GM12875 (cell line): ENCODE data around the gene CAPS.

ENCODE experiments used
- H3K4me3 ChIP-seq: one replicate; pipeline ENCODE4 v1.5.1; 2011; ENCODE audit warnings: low read depth, low read length, control low read depth
- TF ChIP-seq, protein P1 (sequence below): IDR thresholded peaks from 2 replicates; pipeline ENCODE4 v1.5.1; 2011; ENCODE audit warnings: low read depth, mild to moderate bottlenecking, control low read depth, inconsistent platforms, low read length, moderate library complexity, borderline replicate concordance; ENCODE audit not compliant: insufficient read depth

CAPS gene

DNA sequence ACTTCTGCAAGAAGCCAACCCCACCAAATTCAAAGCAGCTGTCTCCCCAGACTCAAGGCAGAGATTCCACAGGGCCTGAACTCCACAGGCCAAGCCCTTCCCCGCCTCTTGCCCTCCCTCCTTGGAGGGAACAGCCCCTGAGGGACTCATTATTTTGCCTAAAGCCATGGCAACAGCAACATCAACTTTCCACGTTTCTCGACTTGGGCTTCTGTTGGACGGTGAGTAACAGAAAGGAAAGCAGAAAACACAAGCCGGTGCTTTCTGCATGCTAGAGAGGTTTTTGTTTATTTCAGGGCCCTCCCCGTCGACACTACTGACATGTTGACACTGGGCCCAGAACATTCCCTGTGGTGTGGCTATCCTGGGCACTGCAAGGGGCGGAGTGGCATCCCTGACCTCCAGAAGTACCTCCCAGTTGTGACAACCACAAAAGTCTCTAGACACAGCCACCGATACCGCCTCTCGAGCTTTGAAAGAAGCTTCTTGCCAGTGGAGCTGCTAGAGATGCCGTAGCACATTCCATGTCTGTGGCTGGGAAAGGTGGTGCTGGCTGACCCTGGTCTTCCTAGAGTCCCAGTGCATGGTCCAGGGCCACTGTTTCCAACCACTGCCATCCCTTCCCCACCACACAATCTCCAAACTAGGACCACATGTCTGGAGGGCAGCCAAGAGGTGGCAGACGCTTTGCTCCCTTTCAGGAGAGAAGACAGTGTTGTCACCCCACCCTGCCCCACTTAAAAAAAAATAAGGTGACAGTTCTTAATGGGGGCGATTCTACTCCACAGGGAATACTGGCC, 12.8 kb downstream of the CAPS start:
- no peak overlapping the region for H3K4me3 ChIP-seq
- TF ChIP-seq, protein P1, sequence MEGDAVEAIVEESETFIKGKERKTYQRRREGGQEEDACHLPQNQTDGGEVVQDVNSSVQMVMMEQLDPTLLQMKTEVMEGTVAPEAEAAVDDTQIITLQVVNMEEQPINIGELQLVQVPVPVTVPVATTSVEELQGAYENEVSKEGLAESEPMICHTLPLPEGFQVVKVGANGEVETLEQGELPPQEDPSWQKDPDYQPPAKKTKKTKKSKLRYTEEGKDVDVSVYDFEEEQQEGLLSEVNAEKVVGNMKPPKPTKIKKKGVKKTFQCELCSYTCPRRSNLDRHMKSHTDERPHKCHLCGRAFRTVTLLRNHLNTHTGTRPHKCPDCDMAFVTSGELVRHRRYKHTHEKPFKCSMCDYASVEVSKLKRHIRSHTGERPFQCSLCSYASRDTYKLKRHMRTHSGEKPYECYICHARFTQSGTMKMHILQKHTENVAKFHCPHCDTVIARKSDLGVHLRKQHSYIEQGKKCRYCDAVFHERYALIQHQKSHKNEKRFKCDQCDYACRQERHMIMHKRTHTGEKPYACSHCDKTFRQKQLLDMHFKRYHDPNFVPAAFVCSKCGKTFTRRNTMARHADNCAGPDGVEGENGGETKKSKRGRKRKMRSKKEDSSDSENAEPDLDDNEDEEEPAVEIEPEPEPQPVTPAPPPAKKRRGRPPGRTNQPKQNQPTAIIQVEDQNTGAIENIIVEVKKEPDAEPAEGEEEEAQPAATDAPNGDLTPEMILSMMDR = no peak

- H3K4me3 ChIP-seq = no peak overlapping the region
- TF ChIP-seq, protein P1 = no peak
Observed at GRCh38 chr19:5927441-5927821, 13.4 kb downstream of the CAPS start.

- TF ChIP-seq, protein P1 = no peak
- H3K4me3 ChIP-seq = no peak overlapping the region
Observed at GRCh38 chr19:5929179-5929578, 15.1 kb downstream of the CAPS start.

GRCh38 chr19:5929625-5930024, 15.6 kb downstream of the CAPS start:
- TF ChIP-seq, protein P1 = no peak
- no peak overlapping the region for H3K4me3 ChIP-seq

GRCh38 chr19:5931251-5931650, 17.2 kb downstream of the CAPS start:
- H3K4me3 ChIP-seq = no peak overlapping the region
- TF ChIP-seq, protein P1 = no peak

DNA sequence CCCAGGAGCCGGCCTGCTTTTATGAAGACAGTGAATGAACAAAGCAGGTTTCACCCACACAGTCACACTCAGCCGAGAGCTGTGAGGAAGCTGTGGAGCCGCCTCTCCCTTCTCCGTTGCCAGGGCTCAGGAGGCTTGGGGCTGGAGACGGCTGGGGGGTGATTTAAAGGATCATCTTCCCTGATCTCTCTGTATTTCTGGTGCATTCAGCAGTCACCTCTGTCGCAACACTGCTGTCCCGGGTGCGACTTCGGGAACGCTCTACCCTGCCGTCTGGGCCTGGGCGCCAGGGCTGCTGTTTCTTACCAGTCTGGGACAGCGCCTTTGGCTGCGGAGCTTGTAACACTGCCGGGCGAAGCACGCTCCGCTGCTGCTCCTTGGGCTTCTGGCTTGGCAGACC, 18.1 kb downstream of the CAPS start:
- no peak overlapping the region for H3K4me3 ChIP-seq
- TF ChIP-seq, protein P1 = no peak

DNA sequence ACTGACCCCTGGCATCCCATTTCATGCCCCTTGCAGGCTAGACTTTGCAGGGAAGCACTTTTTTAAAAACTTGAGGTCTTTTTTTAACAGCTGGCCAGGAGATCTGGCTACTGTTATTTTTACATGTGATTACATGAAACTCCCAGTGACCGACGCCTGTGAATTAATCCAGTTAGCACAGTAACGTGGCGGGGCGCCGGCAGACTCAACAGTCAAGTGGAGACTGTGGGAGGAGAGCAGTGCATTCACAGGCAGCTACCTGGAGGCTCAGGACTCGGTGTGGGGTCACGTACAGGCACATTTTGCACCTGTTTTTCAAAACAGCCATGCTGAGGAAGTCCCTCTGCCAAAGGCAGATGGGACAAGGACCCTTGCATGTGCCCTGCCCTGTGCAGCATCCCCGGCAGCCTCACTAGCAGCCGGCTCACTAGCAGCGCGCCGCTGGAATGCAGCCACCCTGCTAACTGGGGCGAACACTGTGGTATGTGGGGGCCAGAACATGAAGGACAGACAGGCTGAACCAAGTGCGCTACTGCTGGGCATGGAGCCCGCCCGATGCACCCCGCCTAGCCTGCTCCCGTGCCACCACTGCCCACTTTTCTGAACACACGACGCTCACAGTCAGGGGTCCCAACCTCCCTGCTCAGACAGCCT, 18.7 kb downstream of the CAPS start:
- H3K4me3 ChIP-seq = no peak overlapping the region
- TF ChIP-seq, protein P1 = no peak
